GM19438 (cell line): Measurements from ENCODE around the gene CAMSAP1.

ENCODE experiments used
- ATAC-seq: cut with Tn5 transposase; IDR thresholded peaks from one replicate; pipeline ENCODE4 v1.9.1; 2021; ENCODE audit warnings: low read depth; ENCODE audit not compliant: unreplicated experiment

CAMSAP1 gene

DNA sequence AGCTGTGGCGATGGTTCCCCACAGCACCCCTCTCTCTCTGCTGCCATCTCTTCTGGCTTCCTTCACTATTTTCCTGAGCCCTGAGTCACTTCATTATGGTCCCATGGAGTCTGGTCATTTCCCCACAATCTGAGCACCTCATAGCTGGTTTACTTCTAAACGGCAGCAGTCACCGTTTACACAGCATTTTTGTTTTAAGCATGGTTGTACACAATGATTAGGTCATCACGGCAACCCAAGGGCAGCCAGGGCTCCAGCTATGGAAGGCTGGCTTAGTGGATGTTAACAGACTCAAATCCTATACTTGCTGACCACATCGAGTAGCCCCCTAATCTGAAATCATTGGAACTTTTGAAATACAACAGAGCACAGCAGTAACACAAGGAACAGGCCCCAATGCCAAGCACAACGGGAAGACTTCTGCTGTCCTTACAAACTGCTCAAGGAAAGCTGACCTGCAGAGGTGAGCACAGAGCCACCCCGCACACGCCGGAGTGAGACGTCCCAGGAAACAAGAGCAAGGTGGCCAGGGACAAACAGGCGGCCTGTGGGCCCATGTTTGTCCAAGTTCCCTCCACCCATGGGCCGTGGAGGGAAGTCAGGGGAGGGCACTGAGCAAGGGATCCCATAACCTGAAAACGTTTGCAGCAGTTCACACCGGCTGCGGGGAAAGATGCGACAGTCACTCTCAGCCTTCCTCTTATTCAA is 22.9 kb downstream of the CAMSAP1 start:
- no peak for ATAC-seq

DNA sequence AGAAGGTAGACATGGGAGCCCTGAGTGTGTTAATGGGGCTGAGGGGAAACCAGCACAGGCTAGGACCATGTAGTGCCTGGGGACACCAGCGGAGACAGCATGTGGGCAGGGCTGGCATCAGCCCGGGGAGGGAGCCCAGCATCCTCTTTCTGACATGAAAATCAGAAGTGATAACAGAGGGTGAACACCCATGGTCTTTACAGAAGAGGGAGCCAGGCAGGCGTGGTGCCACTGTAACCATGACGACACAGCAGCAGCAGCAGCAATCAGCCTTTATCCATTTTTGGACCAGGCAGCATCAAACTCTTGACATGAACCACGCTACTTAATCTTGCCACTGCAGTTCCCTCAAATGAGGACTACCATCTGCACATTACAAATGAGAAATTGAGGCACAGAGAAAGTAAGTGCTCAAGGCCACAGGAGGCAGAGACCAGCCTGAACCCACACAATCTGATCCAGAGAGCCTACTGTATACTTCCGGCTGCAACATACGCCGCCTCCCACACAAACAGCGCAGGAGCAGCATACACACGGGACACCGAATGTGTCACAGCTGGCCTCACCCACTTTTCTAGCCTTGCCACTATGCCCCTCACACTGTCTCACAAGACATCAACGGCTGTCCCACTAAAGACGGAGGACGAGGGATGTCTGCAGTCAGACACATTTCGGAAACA is 23.8 kb downstream of the CAMSAP1 start:
- no peak for ATAC-seq

DNA sequence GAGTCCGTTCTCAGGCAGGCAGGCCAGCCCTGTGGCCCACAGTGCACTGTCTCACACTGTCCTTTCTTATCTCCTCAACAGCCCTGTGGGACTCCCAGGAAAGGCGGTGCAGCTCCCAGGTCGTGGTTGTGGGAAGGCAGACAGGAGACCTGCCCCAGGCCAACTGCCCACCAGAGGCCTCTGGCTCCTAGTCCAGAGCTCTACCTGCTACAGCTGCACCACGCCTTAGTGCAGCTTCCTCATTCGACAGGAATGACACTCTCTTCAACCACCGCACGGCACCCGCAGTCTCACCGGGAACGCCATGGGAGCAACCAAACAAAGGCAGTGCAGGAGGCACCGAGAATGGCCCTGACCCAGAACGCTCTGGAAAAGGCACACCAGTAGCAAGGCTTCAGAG is 25.3 kb downstream of the CAMSAP1 start:
- ATAC-seq, result no peak

DNA sequence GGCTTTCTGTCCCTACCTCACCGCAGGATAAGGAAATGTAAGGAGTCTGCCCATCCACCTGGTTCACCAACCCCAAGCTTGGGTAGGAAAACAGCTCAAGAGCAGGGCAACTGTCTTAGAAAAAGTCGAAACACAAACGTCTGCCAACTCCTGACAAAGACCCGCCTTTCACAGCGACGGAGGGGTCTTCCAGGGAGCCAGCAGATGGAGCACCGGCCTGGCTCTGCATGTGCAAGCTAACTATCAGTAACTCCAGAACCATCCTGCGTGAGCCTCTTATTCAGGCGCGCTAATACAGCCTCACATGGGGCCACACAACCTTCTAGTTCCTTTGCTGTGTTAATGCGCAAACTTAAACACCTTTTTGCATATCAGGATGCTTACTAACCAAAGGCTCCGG is 26.9 kb downstream of the CAMSAP1 start:
- ATAC-seq, result no peak

DNA sequence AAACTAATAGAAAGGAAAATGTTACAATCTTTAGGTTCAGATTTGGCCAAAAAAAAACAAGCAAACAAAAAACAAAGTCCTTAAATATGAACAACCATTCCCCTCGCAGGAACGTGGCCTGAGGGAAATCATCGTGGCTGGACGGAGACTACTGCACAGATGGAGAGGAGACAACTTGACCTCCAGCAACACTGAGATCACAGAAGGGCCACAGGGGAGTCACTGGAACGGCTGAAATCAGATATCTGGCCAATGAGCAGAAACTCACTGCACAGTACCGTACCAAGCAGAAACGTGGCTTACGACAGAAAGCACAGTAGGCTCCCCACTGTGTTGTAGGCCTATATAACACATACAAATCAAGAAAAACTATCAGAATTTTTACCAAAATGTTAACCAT is 27.7 kb downstream of the CAMSAP1 start:
- ATAC-seq, result no peak

DNA sequence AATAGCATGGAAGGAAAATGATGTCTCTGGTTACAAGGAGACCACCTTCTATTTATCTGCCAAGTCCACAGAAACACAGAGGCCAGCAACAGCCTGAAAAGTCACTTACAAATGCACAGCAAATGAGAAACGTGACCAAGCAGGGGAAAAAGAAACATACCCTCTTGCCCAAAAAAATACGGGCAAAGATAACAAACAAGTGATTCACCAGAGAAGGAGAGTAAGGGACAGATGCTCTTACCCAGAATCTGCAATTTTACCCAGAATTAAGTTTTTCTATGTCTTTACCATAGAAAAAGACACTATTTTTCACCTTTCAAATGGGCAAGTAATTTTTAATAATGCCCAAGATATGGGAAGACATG is 28.1 kb downstream of the CAMSAP1 start:
- no peak for ATAC-seq

DNA sequence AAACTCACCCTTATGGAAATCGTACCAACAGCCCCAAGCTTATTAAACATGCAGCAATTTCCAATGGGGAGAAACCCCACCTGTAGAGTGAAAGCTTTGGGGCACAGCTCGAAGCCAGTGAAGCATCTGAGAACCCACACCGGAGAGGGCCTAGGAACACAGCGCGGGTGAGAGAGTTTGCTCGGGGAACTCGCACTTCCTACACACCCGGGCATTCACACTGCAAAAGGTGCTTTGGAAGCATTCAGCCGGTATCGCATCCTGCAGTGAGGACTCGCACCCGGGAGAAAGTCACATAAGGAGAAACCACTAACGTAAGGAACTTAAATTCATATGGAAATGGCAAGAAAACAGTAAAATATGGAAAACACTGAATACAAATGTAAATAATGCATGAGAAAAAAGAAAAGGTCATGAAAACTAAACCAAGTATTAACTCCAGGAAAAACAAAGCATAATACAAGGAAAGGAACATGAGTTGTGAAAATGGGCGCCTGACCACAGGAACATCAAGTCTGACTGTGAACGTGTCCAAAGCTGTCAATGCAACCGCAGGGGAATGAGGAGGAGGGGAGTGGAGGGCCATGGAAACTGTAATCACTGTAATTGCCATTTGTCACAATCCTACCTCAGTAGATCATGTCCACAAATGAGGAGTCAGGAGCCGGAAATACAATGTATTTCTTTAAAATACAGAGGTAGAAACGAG is 28.7 kb downstream of the CAMSAP1 start:
- ATAC-seq, result no peak

DNA sequence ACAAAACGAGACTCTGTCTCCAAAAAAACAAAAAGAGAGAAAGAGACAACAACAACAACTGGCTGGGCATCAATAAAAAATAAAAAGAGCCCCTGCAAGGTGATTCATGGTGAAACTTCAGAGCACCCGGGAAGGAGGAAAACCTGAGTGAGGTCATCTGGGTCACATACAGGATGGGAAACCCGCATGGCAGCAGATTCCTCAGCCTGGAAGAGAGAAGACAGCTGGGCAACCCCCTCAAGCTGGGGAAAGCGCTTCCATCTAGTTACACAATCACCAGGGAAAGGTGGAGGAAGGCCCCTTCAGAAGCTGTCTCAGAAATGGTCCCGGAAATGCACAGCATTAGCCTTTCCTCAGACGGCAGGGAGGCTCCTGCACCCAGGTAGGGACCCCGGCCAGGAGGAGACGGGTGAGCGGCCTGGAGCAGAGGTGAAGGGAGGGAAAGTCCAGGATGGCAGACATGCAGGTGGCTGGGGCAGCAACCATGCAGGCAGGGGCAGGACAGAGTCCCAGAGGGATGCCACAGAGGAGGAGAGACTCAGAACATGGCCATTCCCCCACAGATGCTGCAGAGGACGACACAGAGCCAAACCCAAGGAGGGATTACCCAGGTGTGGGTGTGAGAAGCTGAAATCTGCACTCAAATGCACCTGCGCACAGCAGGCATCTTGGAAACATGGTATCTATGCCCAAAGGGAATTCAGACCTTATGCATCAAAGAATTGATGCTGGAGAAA is 29.4 kb downstream of the CAMSAP1 start:
- ATAC-seq, result no peak

DNA sequence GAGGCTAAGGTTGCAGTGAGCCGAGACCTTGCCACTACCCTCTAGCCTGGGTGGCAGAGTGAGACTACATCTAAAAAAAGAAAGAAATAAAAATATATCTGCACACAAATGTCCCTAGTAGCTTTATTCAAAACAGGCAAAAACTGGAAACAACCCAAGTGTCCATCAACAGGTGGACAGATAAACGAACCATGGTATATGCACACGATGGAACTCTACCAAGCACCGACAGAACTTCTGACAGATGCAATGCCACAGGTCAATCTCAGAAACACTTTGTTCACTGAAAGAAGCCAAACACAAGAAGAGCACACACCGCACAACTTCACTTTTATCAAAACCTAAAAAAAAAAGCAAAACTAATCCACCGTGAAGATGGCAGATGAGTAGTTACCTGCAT is 30.4 kb downstream of the CAMSAP1 start:
- no peak for ATAC-seq

DNA sequence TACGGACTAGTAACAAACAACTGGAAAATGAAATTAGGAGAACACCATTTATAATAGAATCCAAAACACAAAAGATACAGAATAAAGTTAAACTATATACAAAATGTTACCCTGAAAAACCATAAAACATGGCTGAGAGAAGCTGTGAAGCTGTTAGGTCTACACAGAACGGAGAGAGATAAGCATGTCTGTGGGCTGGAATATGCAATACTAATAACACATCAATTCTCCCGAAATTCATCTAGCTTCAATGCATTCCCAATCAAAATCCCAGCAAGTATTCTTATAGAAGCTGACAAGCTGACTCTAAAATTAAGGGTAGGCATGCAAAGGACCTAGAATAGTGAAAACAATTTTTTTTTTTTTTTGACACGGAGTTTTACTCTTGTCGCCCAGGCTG is 32.5 kb downstream of the CAMSAP1 start:
- no peak for ATAC-seq

DNA sequence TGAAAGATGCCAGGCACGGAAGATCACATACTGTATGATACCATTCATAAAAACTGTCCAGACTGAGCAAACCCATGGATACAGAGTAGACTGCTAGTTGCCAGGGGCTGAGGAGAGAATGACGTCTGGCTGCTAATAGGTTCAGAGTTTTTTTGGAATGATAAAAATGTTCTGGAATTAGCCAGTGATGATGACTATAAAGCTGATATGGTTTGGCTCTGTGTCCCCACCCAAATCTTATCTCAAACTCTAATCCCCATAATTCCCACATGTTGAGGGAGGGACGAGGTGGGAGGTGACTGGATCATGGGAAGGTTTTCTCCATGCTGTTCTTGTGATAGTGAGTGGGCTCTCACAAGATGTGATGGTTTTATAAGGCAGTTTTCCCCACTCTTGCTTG is 37.4 kb downstream of the CAMSAP1 start:
- ATAC-seq, result no peak

DNA sequence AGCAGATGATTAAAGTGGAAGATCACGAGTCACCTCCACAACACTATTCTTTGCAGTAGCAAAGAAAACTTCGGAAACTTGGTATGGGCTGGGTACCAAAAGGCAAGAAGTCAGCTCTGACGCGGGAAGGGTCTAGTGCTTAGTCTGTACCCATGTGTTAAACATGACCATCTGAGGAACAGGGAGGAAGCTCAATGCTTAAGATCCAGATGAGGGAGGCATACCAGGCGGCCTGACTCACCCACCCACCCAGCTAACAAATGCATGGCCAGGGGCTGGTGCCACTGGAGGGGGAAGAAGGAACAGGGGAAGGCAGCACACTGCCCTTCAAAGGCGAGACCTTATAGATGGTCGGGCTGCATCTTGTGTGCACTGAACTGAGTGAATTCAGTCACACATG is 41.8 kb downstream of the CAMSAP1 start:
- ATAC-seq, result no peak

DNA sequence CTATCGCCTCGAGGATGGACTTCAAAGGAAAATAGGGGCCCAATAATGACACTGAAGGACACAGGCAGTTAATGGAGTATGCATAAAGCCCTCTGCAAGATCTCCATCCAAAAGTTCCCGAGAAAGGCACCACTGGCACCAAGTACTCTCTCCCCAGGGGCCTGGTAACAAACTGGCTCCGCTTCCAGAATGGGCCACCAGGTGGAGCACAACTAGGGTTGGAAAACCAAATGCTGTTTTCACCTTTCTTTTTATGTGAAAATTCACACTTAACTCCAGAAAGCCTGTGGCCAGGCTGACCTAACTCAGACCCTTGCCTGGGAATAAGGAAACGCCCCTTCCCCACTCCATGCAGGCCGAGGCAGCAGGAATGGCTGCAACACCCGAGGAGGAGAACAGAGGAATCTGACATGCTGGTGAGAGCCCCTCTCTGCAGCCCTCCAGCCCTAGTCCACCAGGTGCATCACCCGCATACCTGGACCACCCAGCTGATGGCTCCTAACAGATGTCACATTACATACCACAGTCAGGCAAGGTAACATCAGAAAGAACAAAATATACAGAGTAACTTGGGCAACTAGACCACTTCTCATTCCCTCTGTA is 42.8 kb downstream of the CAMSAP1 start:
- ATAC-seq, result no peak

DNA sequence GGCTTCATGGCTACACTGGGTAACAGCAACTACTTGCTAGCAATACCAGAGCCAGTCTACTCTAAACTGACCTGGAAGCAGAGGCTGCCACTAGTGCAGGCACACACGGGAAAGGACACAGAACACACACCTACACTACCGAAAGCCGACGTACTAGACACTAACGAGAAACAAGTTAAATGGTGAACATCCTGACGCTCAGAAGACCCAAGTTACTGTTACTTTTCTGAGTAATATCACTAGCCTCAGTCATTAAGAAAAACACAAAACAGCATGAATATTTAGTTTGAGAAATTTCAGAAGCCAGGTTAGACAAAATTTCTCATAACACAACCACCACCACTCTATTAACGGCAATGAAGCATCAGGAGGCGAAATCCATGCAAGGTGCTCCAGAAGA is 44.5 kb downstream of the CAMSAP1 start:
- no peak for ATAC-seq

DNA sequence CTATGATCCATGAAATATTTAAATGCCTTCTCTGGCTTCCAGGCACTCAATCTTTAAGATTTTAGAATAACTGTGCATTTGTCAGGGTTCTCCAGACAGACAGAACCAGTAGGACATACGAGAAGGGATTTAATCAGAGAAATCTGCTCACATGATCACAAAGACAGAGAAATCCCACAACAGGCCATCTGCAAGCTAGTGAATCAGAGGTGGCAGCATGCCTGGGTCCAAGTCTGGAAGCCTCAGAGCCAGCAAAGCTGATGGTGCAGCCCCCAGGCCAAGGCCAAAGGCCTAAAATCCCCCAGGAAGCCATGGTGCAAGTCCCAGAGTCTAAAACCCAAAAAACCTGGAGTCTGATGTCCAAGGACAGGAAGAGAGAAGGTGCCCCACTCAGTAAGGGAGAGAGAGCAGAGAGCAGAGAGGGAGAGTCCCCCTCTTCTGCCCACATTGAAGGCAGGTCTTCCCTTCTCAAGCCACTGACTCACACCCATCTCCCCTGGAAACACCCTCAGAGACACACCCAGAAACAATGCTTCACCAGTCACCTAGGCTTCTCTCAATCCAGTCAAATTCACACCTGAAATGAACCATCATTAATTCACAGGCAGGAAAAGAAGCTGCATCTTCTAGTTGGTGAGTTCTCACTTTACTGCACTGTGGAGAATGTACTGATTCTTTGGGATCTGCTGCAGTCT is 48.7 kb downstream of the CAMSAP1 start:
- ATAC-seq, result no peak

DNA sequence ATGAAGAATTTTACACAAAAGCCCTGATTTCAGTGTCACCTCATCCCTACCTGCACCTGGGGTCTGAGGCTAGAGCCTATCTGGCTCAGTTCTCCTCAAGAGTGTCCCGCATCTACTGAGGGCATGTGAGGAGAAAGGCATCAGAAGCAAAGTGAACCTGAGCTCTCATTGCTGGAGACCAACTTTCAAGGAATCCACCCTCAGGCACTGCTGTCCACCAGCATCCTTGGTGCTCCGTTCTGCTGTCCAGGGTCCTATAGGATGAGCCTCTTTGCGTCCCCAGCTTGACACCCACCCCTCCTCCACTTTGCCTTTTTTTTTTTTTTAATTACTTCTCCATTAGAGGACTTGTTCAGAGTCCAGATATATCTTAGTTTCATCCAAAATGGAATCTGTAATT is 49.5 kb downstream of the CAMSAP1 start:
- no peak for ATAC-seq

DNA sequence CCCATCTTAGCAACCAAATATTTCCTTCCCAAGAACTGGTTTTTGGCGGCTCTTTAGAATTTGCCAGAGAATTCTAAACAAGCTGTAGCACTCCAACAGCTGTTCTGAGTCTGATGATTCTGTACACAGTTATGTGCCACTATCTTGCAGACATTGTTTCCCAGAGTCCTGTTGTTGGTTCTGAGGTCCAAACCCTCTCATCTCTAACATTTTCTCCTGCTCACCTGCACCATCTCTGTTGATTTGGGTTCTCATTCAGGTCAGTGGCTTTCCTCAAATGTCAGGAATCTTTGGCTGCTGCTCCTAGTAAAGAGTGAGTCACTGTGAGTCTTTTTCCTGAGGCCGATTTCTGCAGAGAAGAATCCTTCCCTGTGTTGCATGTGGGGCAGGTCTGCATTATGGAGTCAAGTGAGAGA is 50.0 kb downstream of the CAMSAP1 start:
- no peak for ATAC-seq

DNA sequence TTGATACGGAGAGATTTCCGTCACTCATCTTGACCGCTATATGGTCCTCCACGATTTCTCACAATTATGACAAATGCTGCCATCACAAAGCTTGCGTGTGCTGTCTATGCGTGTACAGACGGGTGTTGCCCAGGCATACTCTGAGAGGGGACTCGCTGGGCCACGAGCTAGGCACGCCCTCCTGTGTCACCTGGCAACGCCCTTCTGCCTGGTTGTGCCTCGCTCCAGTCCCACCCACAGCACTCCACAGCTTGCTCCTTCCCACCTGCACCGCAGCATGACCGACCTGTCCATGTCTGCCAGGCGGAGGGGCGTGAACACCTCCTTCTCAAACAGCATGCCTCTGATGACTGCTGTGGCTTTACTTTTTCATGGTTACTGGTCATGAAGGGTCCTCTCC is 55.6 kb downstream of the CAMSAP1 start:
- no peak for ATAC-seq

DNA sequence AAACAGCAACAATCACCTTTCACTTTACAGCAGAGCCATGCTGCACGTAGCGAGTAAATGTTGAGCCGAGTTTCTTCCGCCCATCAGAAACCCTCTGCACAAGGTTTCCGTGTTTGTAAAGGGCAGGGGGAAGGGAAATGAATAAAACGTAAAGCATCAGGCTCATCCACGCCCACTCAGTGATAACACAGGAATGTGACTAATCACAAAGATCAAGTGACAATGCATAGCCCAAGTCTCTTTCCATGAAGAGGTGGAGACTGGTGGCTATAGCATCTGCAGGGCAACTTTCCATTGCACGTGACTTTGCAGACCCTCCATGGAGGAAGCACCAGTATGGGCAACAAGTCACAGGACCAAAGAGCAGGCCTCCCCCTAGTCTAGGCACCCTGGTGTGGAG is 56.6 kb downstream of the CAMSAP1 start:
- no peak for ATAC-seq

DNA sequence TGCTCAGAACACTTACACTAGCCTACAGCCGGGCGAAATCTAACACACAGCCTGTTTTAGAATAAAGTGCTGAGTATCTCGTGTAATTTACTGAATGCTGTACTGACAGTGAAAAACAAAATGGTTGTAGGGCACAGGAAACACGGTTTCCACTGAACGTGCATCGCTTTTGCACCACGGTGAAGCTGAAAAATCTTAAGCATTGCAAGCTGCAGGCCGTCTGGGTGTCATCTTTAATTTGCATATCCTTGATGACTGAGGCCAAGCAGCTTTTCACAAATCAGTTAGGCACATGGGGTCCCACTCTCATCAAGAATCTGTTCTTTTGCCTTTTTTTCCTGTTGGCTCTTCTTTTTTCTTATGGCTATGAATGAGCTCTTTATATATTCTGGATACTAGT is 58.2 kb downstream of the CAMSAP1 start:
- ATAC-seq, result no peak
